GM23248 (cell line): ENCODE data around the gene LFNG. TPM values are rescaled to one million over a fixed set of nuclear protein-coding genes. Genes with fewer than 3 reads are reported as not detected.

Source experiments
- DNase-seq: peaks from one replicate; pipeline ENCODE4 v3.0.0-alpha.2; 2015
- H2AFZ ChIP-seq: fragments of 200-600 bp; sonication (generic); 2 replicates; pipeline ENCODE4 v1.6.1; 2016; ENCODE audit warnings: antibody characterized with exemption
- H3F3A ChIP-seq: fragments of 200-600 bp; sonication (generic); 2 replicates; pipeline ENCODE4 v1.6.1; 2016; ENCODE audit warnings: mild to moderate bottlenecking, antibody characterized with exemption, mixed run types; ENCODE audit not compliant: insufficient read depth
- H3K27ac ChIP-seq: fragments of 200-600 bp; sonication (generic); 2 replicates; pipeline ENCODE4 v1.5.1; 2016; ENCODE audit warnings: mild to moderate bottlenecking
- H3K27me3 ChIP-seq: fragments of 200-600 bp; sonication (generic); replicated peaks from 2 replicates; pipeline ENCODE4 v1.6.1; 2016; ENCODE audit warnings: mild to moderate bottlenecking; ENCODE audit not compliant: insufficient read depth
- H3K36me3 ChIP-seq: fragments of 200-600 bp; sonication (generic); 2 replicates; pipeline ENCODE4 v1.6.1; 2016; ENCODE audit warnings: low read depth, mild to moderate bottlenecking
- H3K4me1 ChIP-seq: fragments of 200-600 bp; sonication (generic); 2 replicates; pipeline ENCODE4 v1.6.1; 2016; ENCODE audit warnings: mild to moderate bottlenecking; ENCODE audit not compliant: insufficient read depth
- H3K4me2 ChIP-seq: fragments of 200-600 bp; sonication (generic); one replicate; pipeline ENCODE4 v1.6.1; 2016; ENCODE audit warnings: mild to moderate bottlenecking; ENCODE audit not compliant: unreplicated experiment
- H3K4me3 ChIP-seq: fragments of 200-600 bp; sonication (generic); 2 replicates; pipeline ENCODE4 v1.5.1; 2016; ENCODE audit warnings: mild to moderate bottlenecking
- H3K79me2 ChIP-seq: fragments of 200-600 bp; sonication (generic); 2 replicates; pipeline ENCODE4 v1.6.1; 2016; ENCODE audit warnings: mild to moderate bottlenecking; ENCODE audit not compliant: insufficient read depth
- H3K9ac ChIP-seq: fragments of 200-600 bp; sonication (generic); 2 replicates; pipeline ENCODE4 v1.6.1; 2016; ENCODE audit warnings: mild to moderate bottlenecking
- H3K9me2 ChIP-seq: fragments of 200-600 bp; sonication (generic); 2 replicates; pipeline ENCODE4 v1.6.1; 2016; ENCODE audit warnings: mixed run types, mild to moderate bottlenecking, moderate library complexity; ENCODE audit not compliant: insufficient read depth
- H3K9me3 ChIP-seq: fragments of 200-600 bp; sonication (generic); one replicate; pipeline ENCODE4 v1.6.1; 2017; ENCODE audit warnings: low read depth
- H4K20me1 ChIP-seq: fragments of 200-600 bp; sonication (generic); 2 replicates; pipeline ENCODE4 v1.6.0; 2016; ENCODE audit not compliant: insufficient read depth
- EZH2 ChIP-seq: fragments of 200-600 bp; sonication (generic); IDR thresholded peaks from 2 replicates; pipeline ENCODE4 v1.6.1; 2018; ENCODE audit warnings: antibody characterized with exemption, mild to moderate bottlenecking; ENCODE audit not compliant: insufficient read depth, poor library complexity, severe bottlenecking
- EZH2phosphoT487 ChIP-seq: fragments of 200-600 bp; sonication (generic); IDR thresholded peaks from 2 replicates; pipeline ENCODE4 v1.6.1; 2018; ENCODE audit warnings: antibody characterized with exemption, moderate library complexity, mild to moderate bottlenecking, low read depth; ENCODE audit not compliant: insufficient read depth
- WGBS, 2 experiments: methylation state at CpG; one replicate each; pipeline ENCODE4 v1.1.6; 2015 to 2017; ENCODE audit warnings: low lambda C conversion rate in 2 of 2, low coverage in 1 of 2; ENCODE audit errors: missing lambda C conversion rate in 2 of 2; 5-methylcytosine and 5-hydroxymethylcytosine counted together
- in situ Hi-C: fragments of 300-500 bp; cut with MboI; formaldehyde crosslinking; loops from 2 replicates; pipeline ENCODE4 v1.15.0; 2020
- polyA plus RNA-seq: library from polyadenylated mRNA; unstranded; fragments of >200 nt; fragmentation: Nextera tagmentation; extraction: Ambion mirVana; gene quantifications from 2 replicates; pipeline ENCODE4 v1.2.1, GENCODE V29; 2016
- total RNA-seq: library from RNA; depleted of rRNA; stranded (reverse); fragments of >200 nt; shearing (Covaris generic); gene quantifications from 2 replicates; pipeline ENCODE4 v1.2.3, GENCODE V29; 2014

The LFNG gene
- total and polyA plus RNA-seq, 2 experiments from 2014 or later, result 0.18 to 3.6 TPM

- Histone ChIP-seq H3K36me3 (no peaks in the 10 kb centered on the region), H3K4me3 (no peak overlapping the region), H3K9ac (peak overlapping the region; percentile 48; the same call in 1 of the 2 replicates), H3K4me2 (peak overlapping the region; percentile 13), H3K27me3 (no peaks in the 10 kb centered on the region), H3K4me1 (peaks cover 13% of the 10 kb centered on the region), H3K79me2 (no peaks in the 10 kb centered on the region), H3K9me2 (no peaks in the 10 kb centered on the region), H3K9me3 (no peaks in the 10 kb centered on the region), H4K20me1 (no peaks in the 10 kb centered on the region), H2AFZ (peak overlapping the region; percentile 60), H3K27ac (no peak overlapping the region), H3F3A (no peaks in the 10 kb centered on the region)
- peak; percentile 89 for DNase-seq
- TF ChIP-seq EZH2phosphoT487 (no peak), EZH2 (no peak)
- in situ Hi-C loops, result no loop called here
- WGBS, 2 experiments, result 25 to 26% methylated on average over 10 to 11 of the region's 11 CpGs
These were observed 41.2 kb upstream of the LFNG start for GRCh38 chr7:2478399-2478785.

- Histone ChIP-seq H3K4me2 (peak overlapping the region; percentile 13), H3K4me3 (no peak overlapping the region), H3K9ac (no peak overlapping the region), H3K27me3 (no peaks in the 10 kb centered on the region), H3K4me1 (peaks cover 13% of the 10 kb centered on the region), H4K20me1 (no peaks in the 10 kb centered on the region), H3F3A (no peaks in the 10 kb centered on the region), H3K36me3 (no peaks in the 10 kb centered on the region), H3K79me2 (no peaks in the 10 kb centered on the region), H2AFZ (peak overlapping the region; percentile 60; the same call in 1 of the 2 replicates), H3K27ac (no peak overlapping the region), H3K9me3 (no peaks in the 10 kb centered on the region), H3K9me2 (no peaks in the 10 kb centered on the region)
- TF ChIP-seq EZH2phosphoT487 (no peak), EZH2 (no peak)
- in situ Hi-C loops, result no loop called here
- no peak for DNase-seq
- 42 to 47% methylated on average over 17 to 19 of the region's 19 CpGs for WGBS, 2 experiments
These were observed 40.8 kb upstream of the LFNG start for GRCh38 chr7:2478800-2479199.

- H3K27ac ChIP-seq, result no peak overlapping the region
- DNase-seq, result no peak
- no peaks in the 10 kb centered on the region for H3K9me3 ChIP-seq
- H3K79me2 ChIP-seq, result no peaks in the 10 kb centered on the region
- 71 to 72% methylated on average over 16 of the region's 16 CpGs for WGBS, 2 experiments
- no peak overlapping the region for H3K9ac ChIP-seq
- no peak for TF ChIP-seq EZH2
- TF ChIP-seq EZH2phosphoT487, result no peak
- H3K36me3 ChIP-seq, result no peaks in the 10 kb centered on the region
- no peaks in the 10 kb centered on the region for H3F3A ChIP-seq
- in situ Hi-C loops, result no loop called here
- H3K27me3 ChIP-seq, result no peaks in the 10 kb centered on the region
- H4K20me1 ChIP-seq, result no peaks in the 10 kb centered on the region
- peaks cover 13% of the 10 kb centered on the region for H3K4me1 ChIP-seq
- H3K4me2 ChIP-seq, result no peak overlapping the region
- H3K4me3 ChIP-seq, result no peak overlapping the region
- no peak overlapping the region for H2AFZ ChIP-seq
- no peaks in the 10 kb centered on the region for H3K9me2 ChIP-seq
These were observed 40.1 kb upstream of the LFNG start for GRCh38 chr7:2479276-2480069.

GRCh38 chr7:2480070-2480408 lies 39.5 kb upstream of the LFNG start:
- no peaks in the 10 kb centered on the region for H3K36me3 ChIP-seq
- no peak overlapping the region for H3K9ac ChIP-seq
- H4K20me1 ChIP-seq, result no peaks in the 10 kb centered on the region
- H3F3A ChIP-seq, result no peaks in the 10 kb centered on the region
- H3K27me3 ChIP-seq, result no peaks in the 10 kb centered on the region
- no peak overlapping the region for H3K4me2 ChIP-seq
- H3K9me2 ChIP-seq, result no peaks in the 10 kb centered on the region
- no peak overlapping the region for H2AFZ ChIP-seq
- no peak for DNase-seq
- H3K79me2 ChIP-seq, result no peaks in the 10 kb centered on the region
- 45 to 52% methylated on average over 18 to 21 of the region's 21 CpGs for WGBS, 2 experiments
- H3K27ac ChIP-seq, result no peak overlapping the region
- H3K4me1 ChIP-seq, result peaks cover 13% of the 10 kb centered on the region
- H3K9me3 ChIP-seq, result no peaks in the 10 kb centered on the region
- in situ Hi-C loops, result no loop called here
- H3K4me3 ChIP-seq, result no peak overlapping the region
- no peak for TF ChIP-seq EZH2phosphoT487
- TF ChIP-seq EZH2, result no peak

GRCh38 chr7:2481195-2481594 lies 38.4 kb upstream of the LFNG start:
- no peak for TF ChIP-seq EZH2phosphoT487
- no peak for TF ChIP-seq EZH2
- Histone ChIP-seq H3K4me3 (no peak overlapping the region), H3K79me2 (no peaks in the 10 kb centered on the region), H4K20me1 (no peaks in the 10 kb centered on the region), H3K9me3 (no peaks in the 10 kb centered on the region), H3K4me2 (no peak overlapping the region), H2AFZ (no peak overlapping the region), H3F3A (no peaks in the 10 kb centered on the region), H3K27ac (no peak overlapping the region), H3K36me3 (no peaks in the 10 kb centered on the region), H3K9ac (no peak overlapping the region), H3K27me3 (no peaks in the 10 kb centered on the region), H3K9me2 (no peaks in the 10 kb centered on the region), H3K4me1 (peaks cover 13% of the 10 kb centered on the region)
- WGBS, 2 experiments, result 37 to 50% methylated on average over 4 of the region's 4 CpGs
- no peak for DNase-seq
- in situ Hi-C loops, result no loop called here
